Stimulated activated CD8-positive, alpha-beta memory T cell treated with anti-CD3 and anti-CD28 coated beads, Interleukin-4, amount 100 ng/mL, for 4 hours (primary cell): ENCODE results near the gene ST8SIA2.

Source experiments
- DNase-seq, 2 donors: peaks; one replicate each; pipeline ENCODE4 v3.0.0-alpha.2; 2020; ENCODE audit warnings: low read depth in 2 of 2, low spot score in 1 of 2

ST8SIA2 gene

DNA sequence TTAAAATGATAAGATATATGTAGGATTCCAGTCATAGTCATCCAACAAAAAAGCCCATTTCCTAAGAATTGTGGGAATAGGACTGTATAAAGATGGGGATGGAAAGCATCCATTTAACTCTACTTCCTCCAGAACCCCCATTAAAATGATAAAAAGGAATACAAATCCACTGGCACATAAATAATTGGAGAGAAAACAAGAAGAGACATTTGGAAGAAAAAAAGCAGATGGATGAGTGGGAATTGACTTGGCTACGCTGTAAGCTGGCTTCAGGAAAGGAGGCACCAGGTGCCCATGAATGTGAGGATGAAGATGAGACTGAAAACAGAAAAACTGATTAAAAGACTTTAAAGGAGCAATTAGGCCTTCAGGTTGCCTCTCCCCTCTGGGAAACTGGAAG lies 91.8 kb downstream of the ST8SIA2 start:
- DNase-seq: no peak

DNA sequence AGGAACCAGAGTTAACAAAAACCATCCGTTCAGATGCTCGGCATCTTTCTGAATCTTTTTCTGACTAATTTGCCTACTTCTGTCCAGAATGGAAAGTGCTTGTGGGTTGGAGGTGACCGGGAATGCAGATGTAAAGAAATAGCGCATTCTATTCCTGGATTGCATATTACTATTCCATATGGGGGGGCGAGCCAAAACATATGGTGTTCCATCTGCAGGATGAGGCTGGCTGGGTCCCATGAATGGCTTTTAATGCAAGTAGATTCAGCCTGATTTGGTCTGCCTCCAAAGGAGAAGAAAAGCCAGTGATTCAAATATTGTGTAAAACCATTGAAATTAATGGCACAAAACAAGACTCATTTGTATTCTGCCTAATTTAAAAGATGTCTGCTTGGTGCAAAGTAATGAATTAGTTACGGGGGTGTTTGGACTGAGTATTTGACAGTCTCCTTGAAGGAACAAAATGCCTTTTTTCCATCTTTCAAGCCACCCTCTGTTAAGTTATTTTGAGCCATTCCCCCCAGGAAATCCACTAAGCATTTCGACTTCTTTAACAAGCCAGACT lies 99.0 kb downstream of the ST8SIA2 start:
- no peak for DNase-seq

DNA sequence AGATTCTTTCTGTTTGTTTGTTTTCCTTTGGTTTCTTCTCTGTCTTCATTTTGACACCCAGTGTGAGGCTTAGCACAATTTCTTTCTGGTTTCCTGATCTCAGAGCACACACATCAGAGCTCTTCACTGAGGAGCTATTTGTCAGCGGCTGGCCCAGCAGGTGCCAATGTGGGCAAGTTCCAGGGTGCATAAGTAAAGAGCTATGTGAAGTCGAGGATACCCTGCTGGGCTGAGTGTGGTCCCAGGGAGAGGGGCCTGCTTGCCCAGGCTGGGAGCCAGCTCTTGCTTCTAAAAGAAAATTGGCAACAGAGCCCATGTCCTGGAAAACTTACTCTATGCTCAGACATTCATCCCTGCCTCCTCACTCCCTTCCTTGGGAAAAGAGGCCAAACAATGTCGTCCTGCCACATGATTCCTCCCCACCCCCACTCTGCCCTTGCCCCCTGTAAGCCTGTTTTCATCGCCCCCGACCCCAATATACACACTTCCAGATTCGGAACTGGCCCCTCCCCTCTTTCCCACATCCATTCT lies 101.2 kb downstream of the ST8SIA2 start:
- no peak for DNase-seq

DNA sequence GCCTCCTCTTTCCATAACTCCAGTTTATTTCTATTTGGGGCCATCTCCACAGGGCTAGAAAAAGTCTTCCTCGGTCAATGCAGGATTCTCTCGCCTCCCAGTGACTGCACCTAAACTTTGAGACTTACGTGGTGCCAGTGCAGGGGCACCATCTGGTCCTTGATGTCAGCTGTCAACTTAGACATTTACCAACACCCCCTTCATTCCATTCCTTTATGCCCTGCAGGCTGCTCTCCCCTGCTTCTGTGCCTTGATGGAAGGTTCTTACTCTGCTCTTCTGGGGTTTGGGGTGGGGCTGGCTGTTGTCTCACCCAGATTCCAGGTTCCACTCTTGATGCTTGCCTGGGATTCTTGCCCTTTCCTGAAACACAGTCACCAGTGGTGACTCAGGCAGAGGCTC lies 101.8 kb downstream of the ST8SIA2 start:
- DNase-seq: no peak

DNA sequence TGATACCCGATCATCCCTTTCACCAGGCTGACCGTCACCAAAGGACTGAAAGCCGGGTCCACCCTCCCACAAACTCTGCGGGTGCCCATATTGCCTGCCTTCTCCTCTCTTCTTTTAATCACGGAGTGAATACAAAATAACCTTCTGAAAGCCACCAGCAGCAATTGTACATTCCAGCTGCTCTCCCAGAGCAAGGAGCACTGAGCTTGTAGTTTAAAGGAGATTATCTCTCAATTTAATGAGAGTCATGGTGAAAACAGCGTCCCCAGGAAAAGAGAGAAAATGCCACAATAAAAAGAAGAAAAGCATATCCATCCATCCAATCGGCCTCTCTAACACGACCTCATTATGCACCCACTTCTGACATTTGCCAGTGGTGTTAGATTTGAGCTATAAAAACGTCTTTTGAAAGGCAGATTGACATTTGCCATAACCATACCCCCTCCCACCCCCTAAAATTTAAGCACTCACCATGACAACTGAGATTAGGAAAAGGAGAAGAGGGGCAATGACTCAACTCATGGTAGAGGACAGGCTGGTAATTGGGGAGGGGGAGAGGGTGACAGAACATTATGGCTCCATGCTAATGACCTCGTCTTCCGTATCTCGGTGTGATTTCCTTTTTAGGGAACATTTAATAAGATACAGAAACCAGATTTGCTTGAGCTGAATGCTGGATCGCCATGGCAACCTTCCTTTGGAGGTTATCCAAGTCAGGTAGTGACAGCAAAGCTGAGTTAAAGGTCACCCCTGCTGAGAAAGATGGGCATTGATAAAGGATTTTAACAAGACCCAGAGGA lies 106.2 kb downstream of the ST8SIA2 start:
- no peak for DNase-seq

DNA sequence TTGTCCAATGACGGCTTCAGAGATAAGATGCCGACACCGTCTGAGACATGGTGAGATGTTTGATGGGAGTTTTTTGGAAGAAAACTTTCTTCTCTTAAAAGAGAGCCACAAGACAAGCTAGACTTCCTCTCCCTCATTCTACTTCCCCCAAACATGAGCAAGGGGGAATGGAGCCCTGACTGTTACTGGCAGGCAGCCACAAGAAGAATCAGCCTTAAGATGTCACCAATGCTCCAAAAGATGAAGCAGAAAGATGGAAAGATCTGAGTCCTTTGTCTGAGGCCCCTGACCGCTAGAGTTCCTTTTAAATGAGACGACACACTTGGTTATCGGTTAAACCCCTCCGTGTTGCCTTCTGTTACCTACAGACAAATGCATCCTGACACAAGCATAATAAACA lies 108.7 kb downstream of the ST8SIA2 start:
- no peak for DNase-seq

DNA sequence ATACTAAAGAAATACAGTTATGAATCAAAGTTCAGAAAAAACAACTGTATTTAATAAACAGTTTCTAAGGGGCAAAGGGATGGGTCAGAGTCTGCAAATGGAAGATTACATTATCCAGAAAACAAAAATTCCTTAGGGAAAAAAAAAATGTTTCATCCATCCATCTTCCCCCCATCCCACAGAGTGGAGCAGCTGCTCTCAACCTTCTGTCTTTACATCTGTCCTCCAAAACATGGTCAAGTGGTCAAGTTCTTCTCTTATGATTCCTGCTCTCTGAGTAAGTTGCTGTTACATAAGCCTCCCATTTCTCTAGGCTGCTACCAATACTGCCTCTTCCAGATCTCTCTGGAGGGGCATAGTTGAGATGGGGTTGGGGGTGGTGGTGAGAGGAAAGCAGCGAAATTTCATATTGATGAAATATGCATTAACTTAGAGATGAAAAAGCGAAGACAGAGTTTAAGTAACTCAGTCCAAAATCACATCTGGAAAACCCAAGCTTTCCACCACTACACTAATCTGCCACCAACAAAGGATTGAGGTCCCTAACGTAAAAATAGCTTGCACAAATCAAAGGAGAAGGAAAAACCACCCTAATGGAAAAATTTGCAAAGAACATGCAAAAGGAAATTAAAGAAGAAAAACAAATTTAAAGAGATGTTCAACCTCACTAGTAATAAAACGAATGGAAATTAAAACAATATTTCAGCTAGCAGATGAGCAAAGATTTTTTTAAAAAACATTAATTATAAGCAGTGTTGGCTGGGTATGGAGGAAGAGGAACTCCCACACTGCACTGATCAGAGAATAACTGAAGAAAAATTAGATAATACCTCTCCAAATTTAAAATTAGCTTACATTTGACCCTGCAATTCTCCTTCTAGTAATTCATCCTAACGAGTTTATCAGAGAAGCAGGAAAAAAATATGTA lies 109.5 kb downstream of the ST8SIA2 start:
- DNase-seq: no peak

DNA sequence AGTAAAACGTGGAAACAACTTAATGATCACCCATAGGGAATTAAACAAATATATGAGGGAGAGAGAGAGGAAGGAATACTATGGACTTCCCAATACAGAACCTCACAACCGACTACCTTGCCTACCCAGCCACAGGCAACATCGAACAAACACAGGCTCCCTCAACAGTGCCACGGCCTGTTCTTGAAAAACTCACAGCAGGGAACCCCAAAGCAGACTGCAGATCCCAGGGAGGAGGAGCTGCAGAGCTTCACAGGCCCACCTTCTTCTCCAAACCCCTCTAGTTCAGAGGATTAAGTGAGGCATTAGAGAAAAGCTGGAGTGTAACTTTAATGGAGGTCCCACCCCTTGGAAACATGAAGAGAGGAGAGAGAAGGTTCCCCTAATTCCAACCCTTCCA lies 110.2 kb downstream of the ST8SIA2 start:
- DNase-seq: no peak

DNA sequence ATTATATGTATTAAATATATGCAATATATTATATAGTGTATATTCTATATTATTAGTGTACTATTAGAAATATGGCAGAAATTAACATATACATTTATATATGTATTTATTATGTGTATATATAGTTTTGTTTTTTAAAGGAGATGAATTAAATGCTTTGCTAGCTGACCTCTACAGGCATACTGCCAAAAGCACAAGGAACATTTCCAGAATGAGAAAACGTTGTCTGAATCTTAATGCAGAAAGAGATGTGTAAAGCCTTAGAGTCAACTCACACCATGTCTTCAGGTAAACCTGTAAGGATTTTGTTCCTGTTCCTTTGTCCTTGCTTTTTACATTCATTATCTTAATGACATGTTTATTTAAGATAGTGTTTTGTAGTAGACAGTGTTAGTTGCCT lies 111.9 kb downstream of the ST8SIA2 start:
- DNase-seq: no peak

DNA sequence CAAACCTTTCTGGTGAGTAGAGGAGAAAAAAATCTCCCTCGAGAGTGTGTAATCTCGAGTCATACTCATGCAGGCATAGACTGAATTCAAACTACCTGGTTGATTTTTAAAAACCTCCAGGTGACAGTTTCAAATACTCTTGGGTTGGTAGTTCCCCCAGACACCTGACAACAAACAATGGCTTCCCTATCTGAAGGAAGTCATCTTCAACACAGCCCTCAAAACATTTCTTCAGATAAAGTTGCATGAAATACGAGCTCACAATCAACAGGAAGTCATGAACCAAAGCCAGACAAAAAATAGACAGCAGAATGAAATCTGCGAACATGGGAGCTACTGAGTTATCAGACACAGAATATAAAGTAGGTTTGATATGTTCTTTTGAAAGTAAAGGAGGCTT lies 112.8 kb downstream of the ST8SIA2 start:
- no peak for DNase-seq

DNA sequence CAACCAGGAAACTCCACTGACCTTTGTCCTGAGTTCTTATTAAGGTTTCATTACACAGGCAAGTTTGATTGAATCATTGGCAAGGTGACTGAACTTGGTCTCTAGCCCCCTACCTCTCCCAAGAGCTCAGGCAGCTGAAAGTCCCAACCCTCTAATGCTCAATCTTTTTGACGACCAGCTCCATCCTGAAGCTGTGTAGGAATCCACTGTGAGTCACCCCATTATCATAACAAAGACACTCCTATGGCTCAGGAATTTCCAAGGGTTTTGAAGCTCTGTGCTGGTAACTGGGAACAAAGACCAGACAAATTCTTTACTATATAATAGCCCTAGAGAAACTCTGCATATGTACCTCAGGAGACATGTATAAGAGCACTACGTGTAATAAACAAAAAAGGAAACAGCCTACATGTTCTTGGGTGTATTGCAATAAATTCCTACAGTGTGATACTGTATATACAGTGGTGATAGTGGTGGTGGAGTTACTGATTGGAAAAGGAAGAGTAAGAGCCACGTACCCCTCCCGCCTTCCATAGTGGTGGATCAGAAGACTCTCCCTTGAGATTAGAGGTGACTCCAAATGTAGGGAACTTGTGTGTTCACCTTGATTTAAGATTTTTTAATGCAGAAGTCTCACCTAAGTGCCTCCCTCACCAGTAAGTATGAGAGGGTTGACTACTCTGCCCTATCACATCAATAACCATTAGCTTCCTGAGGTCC lies 116.6 kb downstream of the ST8SIA2 start:
- no peak for DNase-seq
